K562 treated with DMSO at 1 percent for 12 hours (cell line): ENCODE measurements around the gene TLE6. TPM values are rescaled to one million over a fixed set of nuclear protein-coding genes. Genes with fewer than 3 reads are reported as not detected.

Experiments used
- total RNA-seq: library from RNA; unstranded; fragments of 300-600 nt; gene quantifications from 2 replicates; pipeline ENCODE4 v1.2.3, GENCODE V29; 2022; ENCODE audit not compliant: insufficient read depth

Gene TLE6
- total RNA-seq: 5.8 and 8.3 TPM in 2 replicates

GRCh38 chr19:2977001-2977745, at the start of gene TLE6:
Gene TLE6, plus strand, starts transcription at chr19:2977564. Its CDS starts 670 bp downstream, at chr19:2978234.

GRCh38 chr19:2944775-2945574, 32.4 kb upstream of the TLE6 start, which contains the start of gene ZNF77:
Gene ZNF77, minus strand, starts transcription at chr19:2944971. Its CDS starts 131 bp downstream, at chr19:2944840.

GRCh38 chr19:3029065-3029923, 51.9 kb downstream of the TLE6 start, which contains the start of gene TLE2:
Gene TLE2, minus strand, starts transcription at chr19:3029280. Its CDS starts 376 bp downstream, at chr19:3028904.

Other genes with a start within 250 kb of the TLE6 start
- gene SLC39A3, start 237.5 kb upstream of the TLE6 start, total RNA-seq: 159 and 192 TPM in 2 replicates
- 100 and 123 TPM in 2 replicates for gene SGTA, start 194.3 kb upstream of the TLE6 start, total RNA-seq
- 103 and 154 TPM in 2 replicates for gene THOP1, start 192.1 kb upstream of the TLE6 start, total RNA-seq
- 1.8 and 2.7 TPM in 2 replicates for gene ZNF554, start 157.7 kb upstream of the TLE6 start, total RNA-seq
- 1.0 and 4.9 TPM in 2 replicates for gene ZNF555, start 136.1 kb upstream of the TLE6 start, total RNA-seq
- gene ZNF556, start 110.2 kb upstream of the TLE6 start, total RNA-seq: 0.96 TPM in 1 of 2 replicates, not detected in the other
- 2.4 and 5.7 TPM in 2 replicates for gene ZNF57, start 76.6 kb upstream of the TLE6 start, total RNA-seq
- gene ZNF77, start 32.6 kb upstream of the TLE6 start, total RNA-seq: 8.4 and 9.3 TPM in 2 replicates
- 35.1 and 53.0 TPM in 2 replicates for gene TLE2, start 51.7 kb downstream of the TLE6 start, total RNA-seq
- 318 and 363 TPM in 2 replicates for gene TLE5, start 84.9 kb downstream of the TLE6 start, total RNA-seq
- gene GNA11, start 116.8 kb downstream of the TLE6 start, total RNA-seq: 19.8 and 32.9 TPM in 2 replicates
- gene GNA15, start 158.5 kb downstream of the TLE6 start, total RNA-seq: not detected in 2 replicates
- not detected in 2 replicates for gene S1PR4, start 201.2 kb downstream of the TLE6 start, total RNA-seq
- gene NCLN, start 208.4 kb downstream of the TLE6 start, total RNA-seq: 48.9 and 57.2 TPM in 2 replicates
- not detected in 2 replicates for gene CELF5, start 247.1 kb downstream of the TLE6 start, total RNA-seq